Stimulated activated CD8-positive, alpha-beta memory T cell treated with anti-CD3 and anti-CD28 coated beads, Interleukin-4, amount 100 ng/mL, for 4 hours (primary cell): Measurements from ENCODE around the gene FAM120B.
"Not testable (repeated sequence)": the region's sequence is repeated elsewhere in the genome, so short reads cannot be mapped to it uniquely, and the experiment has no call there.

Experiments used
- DNase-seq, 2 donors: peaks; one replicate each; pipeline ENCODE4 v3.0.0-alpha.2; 2020; ENCODE audit warnings: low read depth in 2 of 2, low spot score in 1 of 2

The FAM120B gene

GRCh38 chr6:170297576-170298330, 8.8 kb upstream of the FAM120B start:
- no peak for DNase-seq

DNA sequence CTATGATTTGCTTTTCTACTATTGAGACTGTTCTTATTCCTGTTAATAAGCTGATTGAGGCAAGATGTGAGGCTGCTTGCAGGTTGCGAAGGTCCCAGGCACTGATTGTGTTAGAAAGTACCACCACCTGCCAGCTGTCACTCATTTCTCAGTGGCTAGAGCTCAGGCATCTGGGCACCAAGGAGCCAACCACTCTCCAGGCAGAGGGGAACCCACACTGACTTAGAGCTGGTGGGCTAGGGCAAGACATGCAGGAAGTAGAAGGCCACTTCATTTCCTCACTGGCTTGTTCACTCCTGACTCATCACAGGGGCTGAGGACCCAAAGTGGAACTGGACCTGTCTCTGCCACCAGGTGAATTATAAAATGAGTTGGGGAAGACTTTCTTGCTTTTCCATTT, 7.9 kb upstream of the FAM120B start:
- no peak for DNase-seq

- DNase-seq = no peak
These were observed 5.4 kb upstream of the FAM120B start for GRCh38 chr6:170301184-170301583.

DNA sequence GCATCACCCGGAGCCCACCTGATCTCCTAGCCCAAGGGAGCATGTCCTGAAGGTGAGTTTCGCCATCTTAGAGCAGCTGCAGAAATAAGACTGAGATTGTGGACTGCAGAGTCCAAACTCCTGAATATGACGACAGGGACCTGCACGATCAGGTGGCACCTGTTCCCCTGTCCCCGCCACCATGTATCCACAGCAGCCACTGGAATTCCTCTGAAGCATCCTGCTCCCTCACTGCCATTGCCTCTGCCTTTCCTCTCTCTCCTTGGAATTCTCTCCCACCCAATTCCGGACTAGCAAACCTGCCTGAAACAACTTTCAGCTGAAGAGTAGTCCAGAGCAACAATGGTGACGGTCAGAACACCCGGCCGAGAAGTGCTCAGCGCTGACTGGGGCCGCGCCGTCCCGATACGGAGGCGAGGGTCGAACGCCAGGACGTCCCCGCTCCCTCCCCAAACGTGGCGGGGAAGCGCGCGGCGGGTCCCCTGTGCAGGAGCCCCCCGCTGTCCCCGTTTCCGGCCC, 694 bp upstream of the FAM120B start:
- no peak for DNase-seq

- DNase-seq = no peak
These were observed 555 bp downstream of the FAM120B start for GRCh38 chr6:170307080-170307545.

DNA sequence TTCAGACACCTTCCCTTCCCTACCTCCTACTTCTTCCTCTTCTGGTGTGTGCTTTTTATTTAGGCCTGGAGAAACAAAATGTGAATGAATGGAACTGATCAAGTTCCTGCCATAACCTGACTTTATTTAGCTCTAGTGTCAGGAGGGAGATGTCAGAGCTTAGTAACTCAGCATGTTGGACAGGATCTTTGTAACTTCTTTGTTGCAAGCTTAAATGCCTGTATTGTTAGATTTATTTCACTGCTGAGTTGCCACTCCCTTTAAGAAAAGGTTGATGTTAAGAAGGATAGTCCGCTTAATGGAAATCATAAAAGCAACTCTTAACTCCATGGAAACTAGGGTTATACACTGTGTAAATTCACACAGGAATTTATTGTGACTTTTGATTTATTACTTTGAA, 2.2 kb downstream of the FAM120B start:
- no peak for DNase-seq

GRCh38 chr6:170311696-170312095, 5.1 kb downstream of the FAM120B start:
- DNase-seq = no peak

GRCh38 chr6:170312876-170313275, 6.3 kb downstream of the FAM120B start:
- no peak for DNase-seq

DNA sequence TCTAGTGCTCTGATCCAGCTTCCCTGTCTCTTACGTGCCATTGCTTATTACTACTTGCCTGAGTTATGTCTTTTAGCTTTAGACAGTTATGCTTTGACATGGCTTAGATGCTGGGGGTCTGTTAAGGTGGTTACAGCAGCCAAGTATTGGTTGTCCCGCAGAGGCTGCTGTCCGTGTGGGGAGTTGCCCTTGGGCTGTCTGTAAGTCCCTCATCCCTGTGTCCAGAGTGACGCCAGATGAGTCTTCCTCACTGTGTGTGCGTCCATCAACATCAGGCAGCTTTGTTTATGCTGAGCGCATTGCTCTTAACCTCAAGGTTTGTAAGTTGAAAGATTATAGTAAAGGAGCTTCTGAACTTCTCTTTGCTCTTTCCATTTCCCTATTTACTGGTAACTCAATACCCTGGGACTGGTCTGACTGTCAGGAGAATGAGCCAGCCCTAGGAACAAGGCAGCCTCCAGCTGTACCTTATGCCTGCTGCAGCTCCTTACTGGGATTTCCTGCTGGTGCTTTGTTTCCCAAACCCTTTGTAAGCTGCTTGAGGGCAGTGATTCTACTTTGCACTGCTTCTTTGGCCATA, 7.2 kb downstream of the FAM120B start:
- no peak for DNase-seq

- DNase-seq = no peak
These were observed 8.4 kb downstream of the FAM120B start for GRCh38 chr6:170314983-170315382.

DNA sequence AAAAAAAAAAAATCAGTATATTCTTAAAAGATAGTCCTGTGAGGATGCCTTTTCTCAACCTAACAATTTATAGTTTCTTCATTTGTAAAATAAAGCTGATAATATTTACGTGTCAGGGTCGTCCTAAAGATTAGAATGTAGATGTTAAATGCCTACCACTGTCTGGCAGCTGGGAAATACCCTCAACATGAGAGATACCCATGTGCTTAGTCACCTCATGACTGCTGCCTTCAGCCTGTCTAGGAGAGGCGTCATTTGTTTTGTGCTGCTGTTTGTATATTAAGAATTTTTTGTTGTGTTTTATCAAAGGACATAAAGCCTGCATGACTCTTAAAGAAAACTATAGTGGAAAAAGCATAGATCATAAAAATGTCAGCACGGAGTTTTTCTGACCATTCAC, 9.5 kb downstream of the FAM120B start:
- no peak for DNase-seq

GRCh38 chr6:170317076-170317475, 10.5 kb downstream of the FAM120B start:
- DNase-seq = no peak

DNA sequence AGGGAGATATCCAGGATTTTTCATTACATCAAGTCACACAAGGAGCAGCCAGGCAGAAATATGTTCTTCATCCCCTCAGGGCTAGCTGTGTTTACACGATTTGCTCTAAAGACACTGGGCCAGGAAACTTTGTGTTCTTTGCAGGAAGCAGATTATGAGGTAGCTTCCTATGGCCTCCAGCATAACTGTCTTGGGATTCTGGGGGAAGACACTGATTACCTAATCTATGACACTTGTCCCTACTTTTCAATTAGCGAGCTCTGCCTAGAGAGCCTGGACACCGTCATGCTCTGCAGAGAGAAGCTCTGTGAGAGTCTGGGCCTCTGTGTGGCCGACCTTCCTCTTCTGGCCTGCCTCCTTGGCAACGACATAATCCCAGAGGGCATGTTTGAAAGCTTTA, 11.2 kb downstream of the FAM120B start:
- DNase-seq = no peak

GRCh38 chr6:170329321-170329720, 22.8 kb downstream of the FAM120B start:
- no peak for DNase-seq

- DNase-seq = not testable (repeated sequence)
These were observed 28.6 kb downstream of the FAM120B start for GRCh38 chr6:170335199-170335598.

DNA sequence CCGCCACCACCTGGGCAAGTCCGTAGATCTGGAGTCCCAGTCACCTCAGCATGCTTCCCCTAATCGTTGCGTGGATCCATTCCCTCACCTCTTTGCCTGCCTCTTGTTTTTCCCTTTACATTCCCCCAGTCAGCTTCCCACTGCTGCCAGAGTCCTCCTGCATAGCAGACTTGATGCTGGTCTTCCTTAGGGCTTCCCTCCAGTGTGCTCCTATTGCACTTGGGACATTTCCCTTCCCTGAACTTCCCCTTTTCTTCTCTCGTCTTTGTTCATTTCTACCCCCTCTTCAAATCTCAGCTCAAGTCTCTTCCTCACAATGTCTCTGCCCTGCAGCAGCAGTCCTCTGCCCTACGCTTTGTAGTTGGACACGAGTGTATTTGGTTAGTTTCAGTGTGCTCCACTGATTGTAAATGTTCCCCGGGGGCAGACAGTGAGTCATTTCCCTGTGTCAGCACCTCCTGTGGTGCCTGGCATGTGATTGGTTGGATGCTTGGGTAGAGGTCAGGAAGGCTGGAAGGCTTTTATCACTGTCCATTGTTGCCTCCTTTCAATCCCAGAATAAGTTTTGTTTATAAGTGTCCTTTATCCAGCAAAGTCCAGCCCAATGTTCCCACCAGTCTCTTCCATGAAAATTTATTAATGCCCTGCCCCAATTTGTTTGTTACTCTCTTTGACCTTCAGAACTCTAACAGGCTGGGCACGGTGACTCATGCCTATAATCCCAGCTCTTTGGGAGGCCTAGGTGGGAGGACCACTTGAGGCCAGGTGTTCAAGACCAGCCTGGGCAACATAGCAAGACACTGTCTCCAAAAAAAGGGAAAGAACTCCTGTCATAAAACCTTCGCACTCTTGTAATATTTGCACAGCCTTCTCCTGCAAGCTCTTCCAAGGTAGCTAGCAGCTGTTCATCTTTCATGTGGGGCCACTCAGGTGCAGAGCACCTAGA, 38.3 kb downstream of the FAM120B start:
- DNase-seq = no peak

- DNase-seq = no peak
These were observed 39.1 kb downstream of the FAM120B start for GRCh38 chr6:170345662-170346061.

DNA sequence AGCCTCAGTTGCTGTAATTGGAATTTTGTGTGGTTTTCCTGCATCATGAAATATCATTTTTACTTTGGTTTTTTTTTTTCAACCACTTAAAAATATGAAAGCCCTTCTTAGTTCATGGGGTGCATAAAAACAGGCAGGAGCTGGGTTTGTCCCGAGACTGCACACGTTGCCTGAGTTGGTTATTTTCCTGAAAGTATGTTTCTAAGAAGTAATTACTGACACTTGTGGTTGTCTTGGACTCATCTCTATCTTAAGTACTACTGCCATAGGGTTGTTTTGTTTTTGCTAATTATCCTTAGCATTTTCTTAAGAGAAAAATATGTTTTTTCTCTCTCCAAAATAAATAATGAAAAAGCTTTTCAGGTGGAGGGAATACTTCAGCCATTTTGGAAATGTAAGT, 40.1 kb downstream of the FAM120B start:
- DNase-seq = no peak

- DNase-seq = no peak
These were observed 40.5 kb downstream of the FAM120B start for GRCh38 chr6:170347091-170347490.

- DNase-seq = no peak
These were observed 41.4 kb downstream of the FAM120B start for GRCh38 chr6:170347975-170348374.

DNA sequence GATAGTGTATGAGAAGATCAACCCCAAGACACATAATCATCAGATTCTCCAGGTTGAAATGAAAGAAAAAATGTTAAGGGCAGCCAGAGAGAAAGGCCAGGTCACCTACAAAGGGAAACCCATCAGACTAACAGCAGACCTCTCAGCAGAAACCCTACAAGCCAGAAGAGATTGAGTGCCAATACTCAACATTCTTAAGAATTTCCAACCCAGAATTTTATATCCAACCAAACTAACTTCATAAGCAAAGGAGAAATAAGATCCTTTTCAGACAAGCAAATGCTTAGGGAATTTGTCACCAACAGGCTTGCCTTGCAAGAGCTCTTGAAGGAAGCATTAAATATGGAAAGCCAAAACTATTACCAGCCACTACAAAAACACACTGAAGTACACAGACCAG, 44.9 kb downstream of the FAM120B start:
- not testable (repeated sequence) for DNase-seq

DNA sequence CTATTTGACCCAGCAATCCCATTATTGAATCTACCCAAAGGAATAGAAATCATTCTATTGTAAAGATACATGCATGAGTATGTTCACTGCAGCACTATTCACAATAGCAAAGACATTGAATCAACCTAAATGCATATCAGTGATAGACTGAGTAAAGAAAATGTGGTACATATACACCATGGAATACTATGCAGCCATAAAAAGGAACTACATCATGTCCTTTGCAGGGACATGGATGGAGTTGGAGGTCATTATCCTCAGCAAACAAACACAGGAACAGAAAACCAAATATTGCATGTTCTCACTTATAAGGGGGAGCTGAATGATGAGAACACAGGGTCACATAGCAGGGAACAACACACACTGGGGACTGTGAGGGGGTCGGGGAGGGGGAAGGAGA, 48.6 kb downstream of the FAM120B start:
- DNase-seq = not testable (repeated sequence)
